OCI-LY1 (cell line): ENCODE results near the gene NR4A3.

ENCODE experiments used
- H2AFZ ChIP-seq: fragments of 200-600 bp; sonication (generic), shearing (Covaris generic); 2 replicates; pipeline ENCODE4 v1.6.0; 2014; ENCODE audit warnings: antibody characterized with exemption, mild to moderate bottlenecking, low read length
- H3F3A ChIP-seq: fragments of 200-600 bp; sonication (generic), shearing (Covaris generic); 2 replicates; pipeline ENCODE4 v1.6.0; 2014; ENCODE audit warnings: mild to moderate bottlenecking, antibody characterized with exemption, low read length, moderate library complexity; ENCODE audit not compliant: insufficient read depth
- H3K27ac ChIP-seq: fragments of 200-600 bp; sonication (generic); 2 replicates; pipeline ENCODE4 v1.5.1; 2014; ENCODE audit warnings: low read length, mixed run types, mild to moderate bottlenecking, low read depth; ENCODE audit not compliant: poor library complexity, severe bottlenecking
- H3K27me3 ChIP-seq: fragments of 200-600 bp; sonication (generic); 2 replicates; pipeline ENCODE4 v1.6.0; 2014; ENCODE audit warnings: antibody characterized with exemption, mild to moderate bottlenecking, low read length, moderate library complexity; ENCODE audit not compliant: insufficient read depth
- H3K36me3 ChIP-seq: fragments of 200-600 bp; sonication (generic); 2 replicates; pipeline ENCODE4 v1.6.1; 2014; ENCODE audit warnings: mild to moderate bottlenecking, antibody characterized with exemption, low read length, moderate library complexity, mixed read lengths; ENCODE audit not compliant: insufficient read depth
- H3K4me1 ChIP-seq: fragments of 200-600 bp; sonication (generic); 2 replicates; pipeline ENCODE4 v1.5.1; 2014; ENCODE audit warnings: mild to moderate bottlenecking, low read length, moderate library complexity; ENCODE audit not compliant: insufficient read depth, severe bottlenecking
- H3K4me2 ChIP-seq: fragments of 200-600 bp; sonication (generic), shearing (Covaris generic); 2 replicates; pipeline ENCODE4 v1.6.1; 2014; ENCODE audit warnings: low read length
- H3K4me3 ChIP-seq: fragments of 200-600 bp; sonication (generic); 2 replicates; pipeline ENCODE4 v1.5.1; 2014; ENCODE audit warnings: low read length, low read depth, mild to moderate bottlenecking, mixed read lengths; ENCODE audit not compliant: poor library complexity, severe bottlenecking
- H3K79me2 ChIP-seq: fragments of 200-600 bp; shearing (Covaris generic); 2 replicates; pipeline ENCODE4 v1.6.1; 2016; ENCODE audit warnings: mixed run types, low read length, mixed read lengths; ENCODE audit not compliant: insufficient read depth
- H3K9ac ChIP-seq: fragments of 200-600 bp; sonication (generic), shearing (Covaris generic); 2 replicates; pipeline ENCODE4 v1.6.1; 2014; ENCODE audit warnings: mild to moderate bottlenecking, low read length, mixed read lengths
- H3K9me2 ChIP-seq: fragments of 200-600 bp; sonication (generic), shearing (Covaris generic); 2 replicates; pipeline ENCODE4 v1.6.1; 2014; ENCODE audit warnings: low read depth, mild to moderate bottlenecking, low read length, mixed read lengths
- H3K9me3 ChIP-seq: fragments of 200-600 bp; shearing (Covaris generic); 2 replicates; pipeline ENCODE4 v1.6.1; 2014; ENCODE audit warnings: low read length, mixed read lengths
- H4K20me1 ChIP-seq: fragments of 200-600 bp; sonication (generic), shearing (Covaris generic); 2 replicates; pipeline ENCODE4 v1.6.0; 2016; ENCODE audit warnings: mild to moderate bottlenecking, low read length; ENCODE audit not compliant: insufficient read depth
- CTCF ChIP-seq: fragments of 200-600 bp; sonication (generic), shearing (Covaris generic); IDR thresholded peaks from 2 replicates; pipeline ENCODE4 v1.5.1; 2017; ENCODE audit warnings: mild to moderate bottlenecking, antibody characterized with exemption, low read length, moderate library complexity, mixed read lengths
- EZH2 ChIP-seq: fragments of 200-600 bp; sonication (generic), shearing (Covaris generic); IDR thresholded peaks from 2 replicates; pipeline ENCODE4 v1.8.0; 2017; ENCODE audit warnings: borderline replicate concordance, mixed run types, mild to moderate bottlenecking, antibody characterized with exemption, low read length, moderate library complexity, mixed read lengths

Gene NR4A3

DNA sequence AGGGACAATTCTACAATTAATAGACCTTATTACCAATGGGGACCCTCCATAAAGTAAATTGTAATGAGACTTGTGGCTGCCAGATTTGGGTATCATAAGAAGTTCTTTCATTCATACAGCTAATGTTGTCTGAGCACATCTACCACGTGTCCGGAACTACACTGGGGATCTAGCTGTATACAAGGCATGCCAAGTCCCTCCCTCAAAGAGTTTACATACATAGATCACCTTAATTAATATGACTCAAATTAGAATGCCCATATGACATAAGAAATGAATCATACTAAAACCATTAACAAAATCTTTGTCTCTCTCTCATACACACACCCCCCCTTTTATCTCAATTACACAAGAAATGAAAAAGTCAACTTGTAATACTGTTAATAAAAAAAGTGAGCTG lies 18.0 kb upstream of the NR4A3 start:
- Histone ChIP-seq H3K27me3 (no peaks in the 10 kb centered on the region), H3K27ac (no peak overlapping the region), H3K9me3 (no peaks in the 10 kb centered on the region), H3K4me1 (no peaks in the 10 kb centered on the region), H3K9me2 (no peaks in the 10 kb centered on the region), H4K20me1 (no peaks in the 10 kb centered on the region), H3K4me3 (no peak overlapping the region), H2AFZ (no peak overlapping the region), H3K36me3 (no peaks in the 10 kb centered on the region), H3K79me2 (no peaks in the 10 kb centered on the region), H3K9ac (no peak overlapping the region), H3F3A (no peaks in the 10 kb centered on the region), H3K4me2 (no peak overlapping the region)
- TF ChIP-seq EZH2: no peak
- no peak for TF ChIP-seq CTCF

GRCh38 chr9:99807276-99807852 lies 14.3 kb upstream of the NR4A3 start:
- no peak overlapping the region for H3K4me2 ChIP-seq
- H3K27ac ChIP-seq: no peak overlapping the region
- H3K79me2 ChIP-seq: no peaks in the 10 kb centered on the region
- H3F3A ChIP-seq: no peaks in the 10 kb centered on the region; the same call in 1 of the 2 replicates
- H2AFZ ChIP-seq: no peak overlapping the region
- H4K20me1 ChIP-seq: no peaks in the 10 kb centered on the region
- no peaks in the 10 kb centered on the region for H3K4me1 ChIP-seq
- no peaks in the 10 kb centered on the region for H3K9me2 ChIP-seq
- no peaks in the 10 kb centered on the region for H3K9me3 ChIP-seq
- no peaks in the 10 kb centered on the region for H3K27me3 ChIP-seq
- no peak overlapping the region for H3K9ac ChIP-seq
- no peak overlapping the region for H3K4me3 ChIP-seq
- no peaks in the 10 kb centered on the region for H3K36me3 ChIP-seq
- TF ChIP-seq CTCF: peak; percentile 87
- no peak for TF ChIP-seq EZH2

DNA sequence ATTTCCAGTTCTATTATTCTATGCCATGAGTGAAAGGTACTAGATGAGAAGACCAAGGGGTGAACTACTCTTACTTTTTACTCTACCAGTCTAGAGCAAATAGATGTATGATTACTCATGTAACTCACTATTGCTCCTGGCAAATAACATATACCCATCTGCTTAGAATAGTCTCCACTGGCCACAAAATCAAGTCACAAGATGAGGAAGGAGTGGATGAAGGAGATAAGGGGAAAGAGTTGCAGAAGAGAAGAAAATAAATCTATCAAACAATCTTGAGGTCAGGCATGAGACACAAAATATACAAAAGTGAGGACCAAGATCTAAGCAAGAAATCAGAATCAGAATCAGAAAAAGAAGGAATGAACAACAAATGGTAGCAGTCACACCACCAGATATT lies 13.7 kb upstream of the NR4A3 start:
- H3K9me3 ChIP-seq: no peaks in the 10 kb centered on the region
- no peaks in the 10 kb centered on the region for H3K79me2 ChIP-seq
- H3F3A ChIP-seq: no peaks in the 10 kb centered on the region; the same call in 1 of the 2 replicates
- no peak for TF ChIP-seq CTCF
- no peak for TF ChIP-seq EZH2
- H3K4me3 ChIP-seq: no peak overlapping the region
- H4K20me1 ChIP-seq: no peaks in the 10 kb centered on the region
- no peak overlapping the region for H3K9ac ChIP-seq
- H3K9me2 ChIP-seq: no peaks in the 10 kb centered on the region
- no peaks in the 10 kb centered on the region for H3K4me1 ChIP-seq
- no peak overlapping the region for H3K4me2 ChIP-seq
- no peak overlapping the region for H3K27ac ChIP-seq
- no peaks in the 10 kb centered on the region for H3K27me3 ChIP-seq
- no peaks in the 10 kb centered on the region for H3K36me3 ChIP-seq
- no peak overlapping the region for H2AFZ ChIP-seq
